ENCODE measurements around the gene HOXA10.

HOXA10 gene

GRCh38 chr7:27151341-27151930, 22.7 kb downstream of the HOXA10 start:
- TF ChIP-seq REST (IDR thresholded peaks at IDR 0.05; ENCODE audit: insufficient replicate concordance, low read depth) (no peak), POLR2AphosphoS5 (IDR thresholded peaks at IDR 0.05; ENCODE audit: low read depth) (no peak), GABPA (IDR thresholded peaks at IDR 0.05; ENCODE audit: low read depth) (no peak), SPI1 (IDR thresholded peaks at IDR 0.05; ENCODE audit: borderline replicate concordance, low read depth) (no peak)
- TF ChIP-seq, protein P1, sequence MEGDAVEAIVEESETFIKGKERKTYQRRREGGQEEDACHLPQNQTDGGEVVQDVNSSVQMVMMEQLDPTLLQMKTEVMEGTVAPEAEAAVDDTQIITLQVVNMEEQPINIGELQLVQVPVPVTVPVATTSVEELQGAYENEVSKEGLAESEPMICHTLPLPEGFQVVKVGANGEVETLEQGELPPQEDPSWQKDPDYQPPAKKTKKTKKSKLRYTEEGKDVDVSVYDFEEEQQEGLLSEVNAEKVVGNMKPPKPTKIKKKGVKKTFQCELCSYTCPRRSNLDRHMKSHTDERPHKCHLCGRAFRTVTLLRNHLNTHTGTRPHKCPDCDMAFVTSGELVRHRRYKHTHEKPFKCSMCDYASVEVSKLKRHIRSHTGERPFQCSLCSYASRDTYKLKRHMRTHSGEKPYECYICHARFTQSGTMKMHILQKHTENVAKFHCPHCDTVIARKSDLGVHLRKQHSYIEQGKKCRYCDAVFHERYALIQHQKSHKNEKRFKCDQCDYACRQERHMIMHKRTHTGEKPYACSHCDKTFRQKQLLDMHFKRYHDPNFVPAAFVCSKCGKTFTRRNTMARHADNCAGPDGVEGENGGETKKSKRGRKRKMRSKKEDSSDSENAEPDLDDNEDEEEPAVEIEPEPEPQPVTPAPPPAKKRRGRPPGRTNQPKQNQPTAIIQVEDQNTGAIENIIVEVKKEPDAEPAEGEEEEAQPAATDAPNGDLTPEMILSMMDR (IDR thresholded peaks at IDR 0.05; ENCODE audit: insufficient read depth, low read length), result no peak
- peak overlapping the region; percentile 44 for H3K4me3 ChIP-seq (replicated peaks; ENCODE audit: insufficient read depth, low read length)
- no peak overlapping the region for H3K27ac ChIP-seq (replicated peaks)
- no peak for DNase-seq (ENCODE audit: low read depth in 1 of 2, low spot score in 1 of 2)
- H3K27me3 ChIP-seq (ENCODE audit: insufficient read depth, poor library complexity, severe bottlenecking), result peaks cover 63% of the 10 kb centered on the region

DNA sequence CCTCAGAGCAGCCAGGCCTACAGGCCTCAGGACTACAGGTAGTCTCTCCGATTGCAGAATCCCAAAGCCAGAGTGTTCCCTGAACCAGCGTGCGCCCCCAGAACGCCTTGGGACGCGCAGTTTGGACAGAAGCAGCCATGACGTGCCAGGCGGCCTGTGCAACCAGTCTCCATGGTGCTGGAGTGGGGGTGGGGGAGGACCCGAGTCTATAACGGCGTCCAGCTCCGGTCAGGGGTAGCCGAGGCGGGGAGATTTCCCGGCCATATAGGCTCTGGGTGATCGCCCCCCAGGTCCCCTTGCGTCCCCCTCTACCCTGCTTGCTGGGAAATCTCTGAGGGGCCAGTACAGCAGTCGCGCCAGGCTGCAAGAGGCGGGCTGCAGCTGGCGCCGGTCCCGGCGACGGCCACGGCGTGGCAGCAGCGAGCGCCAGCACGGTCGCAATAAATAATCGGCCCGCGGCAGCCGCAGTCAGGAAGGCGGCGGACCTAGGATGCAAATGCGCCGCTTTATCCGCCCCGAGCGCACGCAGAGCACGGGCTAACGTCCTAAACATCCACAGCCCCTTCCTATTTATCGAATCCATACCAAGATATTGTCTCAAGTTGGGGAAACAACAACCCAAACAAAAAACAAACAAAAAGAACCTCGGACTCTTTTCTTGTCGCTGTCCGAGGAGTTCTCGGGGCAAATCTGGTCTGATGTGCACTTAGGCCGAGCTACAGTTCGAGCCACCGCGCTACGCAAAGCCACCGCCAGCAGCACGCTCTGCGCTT, 23.4 kb downstream of the HOXA10 start:
- TF ChIP-seq SPI1 (IDR thresholded peaks at IDR 0.05; ENCODE audit: borderline replicate concordance, low read depth), result no peak
- TF ChIP-seq GABPA (IDR thresholded peaks at IDR 0.05; ENCODE audit: low read depth), result no peak
- TF ChIP-seq, protein P1 (IDR thresholded peaks at IDR 0.05; ENCODE audit: insufficient read depth, low read length), result peak; percentile 55
- peak; percentile 84 for TF ChIP-seq REST (IDR thresholded peaks at IDR 0.05; ENCODE audit: insufficient replicate concordance, low read depth)
- TF ChIP-seq POLR2AphosphoS5 (IDR thresholded peaks at IDR 0.05; ENCODE audit: low read depth), result 0 out of 2 replicates have a peak, but pooled peaks have one; percentile 21
- Histone ChIP-seq H3K27ac (replicated peaks) (no peak overlapping the region), H3K4me3 (replicated peaks; ENCODE audit: insufficient read depth, low read length) (peak overlapping the region; percentile 44), H3K27me3 (ENCODE audit: insufficient read depth, poor library complexity, severe bottlenecking) (peaks cover 59% of the 10 kb centered on the region)
- peak in 1 of 2 experiments; percentile 60 for DNase-seq (ENCODE audit: low read depth in 1 of 2, low spot score in 1 of 2)

DNA sequence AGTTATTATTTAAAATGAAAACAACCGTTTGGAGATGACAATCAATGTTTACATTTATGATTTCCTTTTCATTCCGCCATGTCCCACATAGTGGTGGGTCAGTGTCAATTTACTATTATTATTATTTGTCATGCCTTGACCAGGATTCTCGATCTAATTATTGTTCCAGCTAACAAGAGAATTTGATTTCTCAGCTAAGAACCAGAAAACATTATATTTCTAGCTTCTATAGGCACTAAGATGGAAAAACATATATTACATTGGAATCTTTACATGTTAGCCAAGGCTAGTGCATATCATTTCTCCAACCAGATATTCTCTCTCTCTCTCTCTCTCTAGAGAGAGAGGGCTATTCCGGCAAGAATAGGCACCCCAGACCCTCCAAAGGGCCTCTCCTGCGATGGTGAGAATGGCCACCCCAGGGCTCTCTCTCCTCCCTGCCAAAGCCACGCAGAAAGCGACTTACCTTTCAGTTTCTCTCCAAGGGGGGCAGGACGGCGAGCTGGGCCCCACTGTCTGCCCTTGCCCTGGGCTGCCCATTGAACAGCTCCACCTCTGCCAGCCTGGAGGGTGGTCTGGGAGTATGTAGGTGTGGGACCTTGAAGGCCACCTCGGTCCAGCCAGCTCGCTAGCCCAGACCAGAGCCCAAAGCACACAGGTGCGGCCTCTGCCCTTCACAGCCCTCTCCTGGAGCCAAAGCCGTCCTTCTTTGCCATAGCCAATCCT, 24.1 kb downstream of the HOXA10 start:
- Histone ChIP-seq H3K27ac (replicated peaks) (no peak overlapping the region), H3K4me3 (replicated peaks; ENCODE audit: insufficient read depth, low read length) (no peak overlapping the region; the same call in 1 of the 2 replicates), H3K27me3 (ENCODE audit: insufficient read depth, poor library complexity, severe bottlenecking) (peaks cover 53% of the 10 kb centered on the region)
- TF ChIP-seq GABPA (IDR thresholded peaks at IDR 0.05; ENCODE audit: low read depth) (no peak), POLR2AphosphoS5 (IDR thresholded peaks at IDR 0.05; ENCODE audit: low read depth) (no peak), SPI1 (IDR thresholded peaks at IDR 0.05; ENCODE audit: borderline replicate concordance, low read depth) (no peak), REST (IDR thresholded peaks at IDR 0.05; ENCODE audit: insufficient replicate concordance, low read depth) (no peak)
- TF ChIP-seq, protein P1 (IDR thresholded peaks at IDR 0.05; ENCODE audit: insufficient read depth, low read length), result no peak
- no peak for DNase-seq (ENCODE audit: low read depth in 1 of 2, low spot score in 1 of 2)
